Mesodermal cell (in vitro differentiated cells): ENCODE results near the gene SAV1.
"Not testable (repeated sequence)": the region's sequence is repeated elsewhere in the genome, so short reads cannot be mapped to it uniquely, and the experiment has no call there.

Experiments
- H3K27ac ChIP-seq: 2 replicates; pipeline ENCODE4 v1.7.0; 2013; ENCODE audit warnings: mild to moderate bottlenecking, low read depth, low read length, moderate library complexity; ENCODE audit not compliant: severe bottlenecking
- H3K36me3 ChIP-seq: 2 replicates; pipeline ENCODE4 v1.7.1; 2013; ENCODE audit warnings: mild to moderate bottlenecking, low read length, moderate library complexity; ENCODE audit not compliant: control insufficient read depth, insufficient read depth
- H3K4me1 ChIP-seq: one replicate; pipeline ENCODE4 v1.7.1; 2013; ENCODE audit warnings: mild to moderate bottlenecking, low read length; ENCODE audit not compliant: insufficient read depth, control insufficient read depth, poor library complexity, severe bottlenecking
- H3K4me3 ChIP-seq: 2 replicates; pipeline ENCODE4 v1.7.0; 2013; ENCODE audit warnings: low read length, control low read depth, mild to moderate bottlenecking; ENCODE audit not compliant: insufficient read depth, poor library complexity, severe bottlenecking; ENCODE audit errors: extremely low read depth
- H3K9me3 ChIP-seq: 2 replicates; pipeline ENCODE4 v1.7.1; 2013; ENCODE audit warnings: mild to moderate bottlenecking, low read length, moderate library complexity; ENCODE audit not compliant: control insufficient read depth
- WGBS, 2 experiments: methylation state at CpG; one replicate each; pipeline ENCODE4 v1.1.5; 2013; ENCODE audit warnings: missing lambda C conversion rate in 2 of 2; ENCODE audit not compliant: insufficient coverage in 2 of 2; 5-methylcytosine and 5-hydroxymethylcytosine counted together

SAV1 gene

DNA sequence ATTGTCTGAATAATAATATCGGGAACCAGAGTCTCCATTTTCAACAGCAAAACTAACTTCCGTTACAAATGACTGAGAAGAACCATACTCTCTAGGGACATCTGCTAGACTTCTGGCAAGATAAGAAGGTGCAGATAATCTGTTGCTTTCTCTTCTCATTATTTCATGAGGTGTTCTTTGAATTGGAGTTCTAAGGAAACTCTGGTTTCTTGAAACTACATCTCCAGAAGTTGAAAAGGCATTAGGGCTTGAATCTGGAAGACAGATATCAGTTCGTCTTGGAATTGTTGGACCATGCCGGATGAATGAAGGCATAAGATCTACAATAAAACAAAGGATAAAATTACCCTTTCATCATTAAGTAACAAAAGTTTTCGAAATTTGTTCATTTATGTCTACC lies 2.8 kb downstream of the SAV1 start:
- WGBS, 2 experiments, result no CpG with 5 or more reads among the region's 5 CpGs
- peaks cover 14% of the 10 kb centered on the region for H3K4me1 ChIP-seq
- not testable (repeated sequence) for H3K27ac ChIP-seq, H3K4me3 ChIP-seq, H3K9me3 ChIP-seq
- peaks cover 45% of the 10 kb centered on the region for H3K36me3 ChIP-seq

DNA sequence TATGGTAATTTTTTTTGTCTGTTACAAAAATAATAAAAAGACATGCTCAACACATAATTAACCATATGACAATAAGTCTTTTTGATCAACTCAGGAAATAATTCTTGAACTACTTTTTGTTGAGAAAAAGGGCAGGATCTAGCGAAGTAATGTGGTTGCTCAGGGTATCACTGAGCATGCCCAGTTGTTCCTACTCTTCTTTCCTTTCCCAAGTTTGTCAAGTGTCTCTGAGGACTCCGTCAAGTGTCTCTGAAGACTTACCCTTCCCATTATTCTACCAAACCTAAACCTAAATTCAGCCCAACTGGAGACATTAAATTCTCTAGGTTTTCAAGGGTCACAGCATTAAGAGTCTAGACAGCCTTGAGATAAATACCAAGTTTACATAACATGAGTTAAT lies 3.5 kb downstream of the SAV1 start:
- H3K4me1 ChIP-seq, H3K9me3 ChIP-seq, H3K27ac ChIP-seq, H3K4me3 ChIP-seq: not testable (repeated sequence)
- WGBS, 2 experiments, result 100% methylated on average over 1 to 2 of the region's 2 CpGs
- H3K36me3 ChIP-seq, result peaks cover 49% of the 10 kb centered on the region

DNA sequence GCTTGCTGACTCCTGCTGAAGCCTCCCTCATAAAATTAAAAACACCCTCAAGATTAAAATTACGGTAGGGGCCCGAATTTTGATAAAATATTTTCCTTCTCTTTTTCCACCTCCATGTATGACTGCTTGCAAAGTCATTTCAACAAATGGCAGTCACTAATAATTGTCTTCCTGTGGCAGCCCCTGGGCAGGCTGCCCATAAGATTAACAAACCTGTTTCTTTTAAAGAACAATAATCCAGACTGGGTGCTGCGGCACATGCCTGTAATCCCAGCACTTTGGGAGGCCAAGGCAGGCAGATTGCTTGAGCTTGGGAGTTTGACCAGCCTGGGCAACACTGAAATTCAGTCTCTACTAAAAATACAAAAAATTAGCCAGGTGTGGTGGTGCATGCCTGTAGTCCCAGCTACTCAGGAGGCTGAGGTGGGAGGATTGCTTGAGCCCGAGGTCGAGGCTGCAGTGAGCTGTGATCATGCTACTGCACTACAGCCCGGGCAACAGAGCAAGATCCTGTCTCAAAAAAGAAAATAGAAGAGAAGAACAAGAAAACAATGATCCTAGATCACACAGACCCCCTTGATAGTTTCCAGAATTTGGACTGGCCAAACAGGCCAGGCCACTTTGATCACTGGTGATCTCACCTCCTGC lies 8.7 kb downstream of the SAV1 start:
- Histone ChIP-seq H3K4me3 (no peak overlapping the region), H3K9me3 (no peaks in the 10 kb centered on the region), H3K27ac (no peak overlapping the region), H3K36me3 (peaks cover 40% of the 10 kb centered on the region), H3K4me1 (no peaks in the 10 kb centered on the region)
- 94 to 96% methylated on average over 4 to 5 of the region's 6 CpGs for WGBS, 2 experiments

DNA sequence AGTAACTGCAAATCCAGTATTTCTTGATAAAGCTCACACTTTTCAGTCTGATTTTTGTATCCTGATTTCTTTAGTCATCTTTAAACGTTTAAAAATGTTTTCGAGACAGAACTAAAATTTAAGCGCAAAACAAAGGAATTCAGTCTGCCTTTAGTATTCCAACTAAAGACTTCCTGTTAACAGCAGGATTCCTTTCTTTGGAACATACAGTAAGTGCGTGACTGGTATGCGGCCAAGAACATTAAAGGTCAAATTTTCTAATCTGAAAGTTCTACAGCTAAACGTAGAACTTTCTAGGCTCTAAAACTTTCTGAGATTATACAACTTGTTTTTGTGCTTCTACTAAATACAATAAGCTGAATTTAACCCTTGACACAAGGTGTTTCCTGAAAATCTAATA lies 9.9 kb downstream of the SAV1 start:
- peak overlapping the region; percentile 54 for H3K27ac ChIP-seq
- WGBS, 2 experiments, result 21 to 33% methylated on average over 6 of the region's 6 CpGs

DNA sequence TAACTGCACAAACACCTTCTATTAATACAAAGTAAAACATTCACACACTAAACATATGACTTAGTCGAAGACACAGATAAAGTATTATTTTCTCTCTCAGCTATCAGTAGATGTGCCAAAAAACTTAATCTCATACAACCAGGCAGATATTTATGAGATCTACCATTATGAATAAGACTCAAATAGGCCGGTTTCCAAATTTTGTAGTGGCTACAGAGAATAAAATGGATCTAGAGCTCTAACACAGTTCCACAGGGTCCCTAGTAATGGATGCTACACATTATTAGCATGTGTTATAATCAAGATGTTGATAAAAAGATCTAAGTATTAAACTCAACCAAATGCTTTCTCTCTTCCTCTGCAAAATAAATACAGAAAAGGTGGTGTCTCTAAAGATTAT lies 10.4 kb downstream of the SAV1 start:
- Histone ChIP-seq H3K27ac (peak overlapping the region; percentile 54), H3K4me3 (no peak overlapping the region), H3K9me3 (no peaks in the 10 kb centered on the region), H3K4me1 (no peaks in the 10 kb centered on the region), H3K36me3 (peaks cover 37% of the 10 kb centered on the region)
- WGBS, 2 experiments, result 83 to 91% methylated on average over 1 of the region's 2 CpGs

More for the DNA sequence above, 9.9 kb downstream of the SAV1 start:
- Histone ChIP-seq H3K36me3 (peaks cover 39% of the 10 kb centered on the region), H3K9me3 (no peaks in the 10 kb centered on the region), H3K4me1 (no peaks in the 10 kb centered on the region), H3K4me3 (no peak overlapping the region)

DNA sequence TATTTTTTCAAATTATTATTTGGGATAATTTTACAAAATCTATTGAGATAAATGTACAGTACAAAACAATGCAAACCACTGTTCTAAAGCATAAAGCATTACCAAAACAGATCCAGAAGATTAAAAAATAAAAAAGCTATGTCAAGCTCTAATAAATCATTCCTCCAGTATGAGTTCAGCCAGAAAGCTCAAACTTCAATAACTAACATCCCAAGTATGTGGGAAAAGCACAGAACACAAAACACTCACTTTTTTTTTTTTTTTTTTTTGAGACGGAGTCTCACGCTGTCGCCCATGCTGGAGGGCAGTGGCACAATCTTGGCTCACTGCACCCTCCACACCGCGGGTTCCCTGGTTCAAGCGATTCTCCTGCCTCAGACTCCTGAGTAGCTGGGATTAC lies 11.3 kb downstream of the SAV1 start:
- Histone ChIP-seq H3K27ac (no peak overlapping the region), H3K4me3 (no peak overlapping the region), H3K9me3 (no peaks in the 10 kb centered on the region), H3K36me3 (peaks cover 32% of the 10 kb centered on the region), H3K4me1 (no peaks in the 10 kb centered on the region)
- 100% methylated on average over 5 of the region's 6 CpGs; no CpG with 5 or more reads in 1 of the 2 experiments for WGBS, 2 experiments

DNA sequence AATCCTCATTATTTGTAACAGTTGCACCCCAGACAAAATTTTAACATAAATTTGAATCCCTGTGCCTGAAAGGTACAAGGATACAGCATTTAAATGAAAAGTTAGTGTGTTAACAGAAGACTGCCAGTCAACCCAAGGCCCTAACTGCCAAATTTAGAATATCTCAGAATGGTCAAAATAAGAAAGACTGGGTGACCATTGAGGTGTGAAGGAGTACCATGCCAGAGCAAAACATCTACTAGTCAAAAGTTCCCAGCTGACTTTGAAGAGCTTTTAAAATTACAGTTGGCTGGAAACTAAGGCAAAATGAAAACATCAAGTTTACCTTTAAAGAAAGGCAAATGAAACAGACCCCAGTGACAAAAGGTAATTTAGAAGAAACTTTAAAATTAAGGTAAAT lies 18.4 kb downstream of the SAV1 start:
- Histone ChIP-seq H3K27ac (no peak overlapping the region), H3K4me3 (no peak overlapping the region), H3K36me3 (peaks cover 23% of the 10 kb centered on the region), H3K9me3 (no peaks in the 10 kb centered on the region), H3K4me1 (no peaks in the 10 kb centered on the region)

DNA sequence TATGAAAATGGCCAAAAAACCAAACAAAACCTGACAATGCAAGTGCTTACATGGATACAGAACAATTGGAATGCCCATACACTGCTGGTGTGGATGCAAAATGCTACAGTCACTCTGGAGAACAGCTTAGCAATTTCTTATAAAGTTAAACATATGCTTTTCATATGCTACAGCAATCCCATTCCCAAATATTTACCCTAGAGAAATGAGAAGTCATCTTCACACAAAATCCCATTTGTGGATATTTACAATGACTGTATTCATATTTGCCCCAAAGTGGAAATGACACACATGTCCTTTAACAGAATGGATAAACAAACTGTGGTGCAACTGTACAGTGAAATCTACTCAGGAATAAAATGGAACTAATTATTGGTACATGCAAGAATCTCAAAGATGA lies 20.4 kb downstream of the SAV1 start:
- H3K36me3 ChIP-seq, result peaks cover 27% of the 10 kb centered on the region
- H3K4me3 ChIP-seq, result no peak overlapping the region
- no peaks in the 10 kb centered on the region for H3K9me3 ChIP-seq
- H3K27ac ChIP-seq, result no peak overlapping the region
- no peaks in the 10 kb centered on the region for H3K4me1 ChIP-seq

DNA sequence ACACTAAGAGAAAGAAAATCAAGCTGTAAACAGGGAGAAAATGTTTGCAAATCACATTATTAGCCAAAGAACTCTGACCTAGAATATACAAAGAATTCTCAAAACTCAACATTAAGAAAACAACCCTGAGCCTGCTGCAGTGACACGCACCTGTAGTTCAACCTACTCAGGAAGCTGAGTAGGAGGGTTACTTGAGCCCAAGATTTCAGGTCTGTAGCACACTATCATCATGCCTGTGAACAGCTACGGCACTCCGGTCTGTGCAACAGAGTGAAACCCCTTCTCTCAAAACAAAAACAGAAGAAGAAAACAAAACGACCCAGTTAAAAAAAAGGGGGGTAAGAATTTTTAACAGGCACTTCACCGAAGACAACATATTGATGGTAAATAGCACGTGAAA lies 20.8 kb downstream of the SAV1 start:
- no peaks in the 10 kb centered on the region for H3K9me3 ChIP-seq
- H3K4me1 ChIP-seq, result no peaks in the 10 kb centered on the region
- WGBS, 2 experiments, result 78 to 90% methylated on average over 1 to 3 of the region's 6 CpGs
- H3K36me3 ChIP-seq, result peaks cover 29% of the 10 kb centered on the region
- no peak overlapping the region for H3K27ac ChIP-seq
- no peak overlapping the region for H3K4me3 ChIP-seq

DNA sequence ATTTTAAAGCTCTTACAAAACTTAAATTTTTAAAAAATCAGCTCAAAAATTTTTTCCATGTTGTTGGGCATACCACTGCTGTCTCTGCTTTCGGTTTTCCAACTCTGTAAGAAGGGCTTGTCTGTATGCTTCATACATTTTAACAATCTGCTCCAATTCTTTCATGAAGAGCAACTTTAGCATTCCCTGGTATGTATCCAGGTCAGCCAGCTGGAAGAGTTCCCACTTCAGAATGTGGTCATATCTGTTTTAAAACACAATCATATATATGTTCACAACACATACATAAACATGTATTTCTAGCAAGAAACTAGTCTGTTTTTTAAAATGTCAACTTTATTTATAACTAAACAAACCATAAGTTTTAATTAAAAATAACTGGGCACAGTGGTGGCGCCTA lies 33.0 kb downstream of the SAV1 start:
- WGBS, 2 experiments, result 100% methylated on average over 1 of the region's 2 CpGs; no CpG with 5 or more reads in 1 of the 2 experiments
- Histone ChIP-seq H3K9me3 (no peaks in the 10 kb centered on the region), H3K4me1 (no peaks in the 10 kb centered on the region), H3K27ac (no peak overlapping the region), H3K36me3 (peaks cover 33% of the 10 kb centered on the region), H3K4me3 (no peak overlapping the region)

DNA sequence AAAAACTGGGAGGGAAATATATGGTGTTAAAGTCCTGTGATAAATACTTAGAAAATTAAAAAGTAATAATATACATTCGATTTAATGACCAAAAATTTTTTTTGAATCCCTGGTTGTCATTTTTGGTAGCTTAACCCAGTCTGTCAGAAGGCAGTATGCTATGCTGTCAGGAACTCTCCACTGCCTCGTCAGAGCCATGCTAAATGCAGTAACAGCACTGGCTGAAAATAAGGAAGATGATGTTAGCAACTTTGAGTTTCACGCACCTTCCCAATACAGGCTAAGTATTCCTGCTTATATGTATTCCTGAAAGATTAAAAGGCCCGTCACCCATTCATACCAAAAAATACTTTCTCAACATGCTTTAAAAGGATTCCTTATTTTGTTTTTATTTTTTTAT lies 34.2 kb downstream of the SAV1 start:
- Histone ChIP-seq H3K4me1 (no peaks in the 10 kb centered on the region), H3K27ac (no peak overlapping the region), H3K4me3 (no peak overlapping the region), H3K9me3 (no peaks in the 10 kb centered on the region), H3K36me3 (peaks cover 30% of the 10 kb centered on the region)
- 83% methylated on average over 1 of the region's 4 CpGs; no CpG with 5 or more reads in 1 of the 2 experiments for WGBS, 2 experiments
